ENCODE data around the gene METTL15.
"Not testable (repeated sequence)": the region's sequence is repeated elsewhere in the genome, so short reads cannot be mapped to it uniquely, and the experiment has no call there.

The METTL15 gene

GRCh38 chr11:28323621-28324020, 215.4 kb downstream of the METTL15 start:
- TF ChIP-seq PKNOX1 (IDR thresholded peaks at IDR 0.05) = 0 out of 2 replicates have a peak, but pooled peaks have one; percentile 17
- TF ChIP-seq LEF1 (IDR thresholded peaks at IDR 0.05; ENCODE audit: borderline replicate concordance) = no peak
- DNase-seq (ENCODE audit: extremely low spot score) = no peak
- ChIA-PET POLR2A (no interaction called here), CTCF (no interaction called here)

GRCh38 chr11:28332393-28332792, 224.2 kb downstream of the METTL15 start:
- CTCF ChIA-PET; POLR2A ChIA-PET; DNase-seq (ENCODE audit: extremely low spot score): not testable (repeated sequence)

DNA sequence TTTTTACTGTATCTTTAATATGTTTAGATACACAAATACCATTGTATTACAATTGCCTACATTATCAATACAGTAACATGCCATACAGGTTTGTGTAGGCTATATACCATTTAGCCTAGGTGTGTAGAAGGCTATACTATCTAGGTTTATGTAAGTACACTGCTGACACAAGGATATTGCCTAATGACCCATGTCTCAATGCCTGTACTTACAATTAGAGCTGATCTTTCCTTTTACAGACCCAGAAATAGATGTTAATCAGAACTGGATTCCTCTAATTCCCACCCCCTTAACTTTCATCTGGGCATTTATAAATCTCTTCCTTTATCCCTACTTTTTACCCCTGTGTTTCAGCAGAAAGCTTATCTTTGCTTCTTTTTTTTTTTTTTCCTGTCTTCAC, 229.5 kb downstream of the METTL15 start:
- POLR2A ChIA-PET = no interaction called here
- DNase-seq (ENCODE audit: extremely low spot score) = no peak
- CTCF ChIA-PET = no interaction called here
- TF ChIP-seq LEF1 (IDR thresholded peaks at IDR 0.05; ENCODE audit: borderline replicate concordance) (no peak), ARNT (IDR thresholded peaks at IDR 0.05) (no peak), ELF4 (IDR thresholded peaks at IDR 0.05) (no peak), CTBP1 (IDR thresholded peaks at IDR 0.05; ENCODE audit: borderline replicate concordance) (no peak), HDGF (IDR thresholded peaks at IDR 0.05; ENCODE audit: borderline replicate concordance) (no peak), ZNF384 (IDR thresholded peaks at IDR 0.05) (no peak), FOXK2 (IDR thresholded peaks at IDR 0.05) (no peak), FOXM1 (IDR thresholded peaks at IDR 0.05; ENCODE audit: borderline replicate concordance) (no peak), L3MBTL2 (conservative IDR thresholded peaks at IDR 0.05) (no peak), SP1 (IDR thresholded peaks at IDR 0.05) (no peak), BHLHE40 (IDR thresholded peaks at IDR 0.05; ENCODE audit: borderline replicate concordance) (no peak), FOXA1 (IDR thresholded peaks at IDR 0.05) (no peak), TARDBP (IDR thresholded peaks at IDR 0.05) (no peak), NFRKB (IDR thresholded peaks at IDR 0.05) (no peak), SUZ12 (IDR thresholded peaks at IDR 0.05) (no peak), PKNOX1 (IDR thresholded peaks at IDR 0.05) (no peak)

DNA sequence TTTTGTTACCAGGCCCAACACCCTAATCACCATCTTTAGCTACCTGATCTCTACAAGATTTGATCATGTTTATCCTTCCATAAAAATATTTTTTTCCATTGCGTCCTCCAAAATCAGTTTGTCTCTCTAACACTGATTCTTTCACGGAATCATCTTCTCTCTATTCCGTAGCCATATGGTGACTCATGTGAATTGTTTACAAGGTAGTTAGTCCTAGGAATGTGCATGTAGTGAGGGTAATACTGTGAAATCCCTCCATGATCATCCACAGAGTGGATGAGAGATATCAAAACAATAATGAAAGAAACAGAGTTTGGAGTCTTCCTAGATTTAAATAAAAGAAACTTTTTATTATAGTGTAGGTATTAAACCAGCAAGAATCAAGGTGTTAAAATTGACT, 230.2 kb downstream of the METTL15 start:
- ChIA-PET POLR2A (no interaction called here), CTCF (no interaction called here)
- DNase-seq (ENCODE audit: extremely low spot score) = no peak
- TF ChIP-seq LEF1 (IDR thresholded peaks at IDR 0.05; ENCODE audit: borderline replicate concordance) (no peak), L3MBTL2 (conservative IDR thresholded peaks at IDR 0.05) (no peak), HDGF (IDR thresholded peaks at IDR 0.05; ENCODE audit: borderline replicate concordance) (no peak), NFRKB (IDR thresholded peaks at IDR 0.05) (no peak), PKNOX1 (IDR thresholded peaks at IDR 0.05) (no peak), FOXM1 (IDR thresholded peaks at IDR 0.05; ENCODE audit: borderline replicate concordance) (no peak), ZNF384 (IDR thresholded peaks at IDR 0.05) (no peak), ARNT (IDR thresholded peaks at IDR 0.05) (no peak), BHLHE40 (IDR thresholded peaks at IDR 0.05; ENCODE audit: borderline replicate concordance) (no peak), TARDBP (IDR thresholded peaks at IDR 0.05) (no peak), ELF4 (IDR thresholded peaks at IDR 0.05) (no peak), FOXA1 (IDR thresholded peaks at IDR 0.05) (no peak), FOXK2 (IDR thresholded peaks at IDR 0.05) (no peak), SUZ12 (IDR thresholded peaks at IDR 0.05) (no peak), SP1 (IDR thresholded peaks at IDR 0.05) (no peak), CTBP1 (IDR thresholded peaks at IDR 0.05; ENCODE audit: borderline replicate concordance) (no peak)

GRCh38 chr11:28339488-28339887, 231.3 kb downstream of the METTL15 start:
- CTCF ChIA-PET = no interaction called here
- no peak for DNase-seq (ENCODE audit: extremely low spot score)
- TF ChIP-seq FOXM1 (IDR thresholded peaks at IDR 0.05; ENCODE audit: borderline replicate concordance) (no peak), LEF1 (IDR thresholded peaks at IDR 0.05; ENCODE audit: borderline replicate concordance) (no peak), TARDBP (IDR thresholded peaks at IDR 0.05) (no peak), ARNT (IDR thresholded peaks at IDR 0.05) (no peak), FOXK2 (IDR thresholded peaks at IDR 0.05) (no peak), SP1 (IDR thresholded peaks at IDR 0.05) (no peak), ZNF384 (IDR thresholded peaks at IDR 0.05) (no peak), NFRKB (IDR thresholded peaks at IDR 0.05) (no peak), HDGF (IDR thresholded peaks at IDR 0.05; ENCODE audit: borderline replicate concordance) (no peak)
- POLR2A ChIA-PET = no interaction called here

DNA sequence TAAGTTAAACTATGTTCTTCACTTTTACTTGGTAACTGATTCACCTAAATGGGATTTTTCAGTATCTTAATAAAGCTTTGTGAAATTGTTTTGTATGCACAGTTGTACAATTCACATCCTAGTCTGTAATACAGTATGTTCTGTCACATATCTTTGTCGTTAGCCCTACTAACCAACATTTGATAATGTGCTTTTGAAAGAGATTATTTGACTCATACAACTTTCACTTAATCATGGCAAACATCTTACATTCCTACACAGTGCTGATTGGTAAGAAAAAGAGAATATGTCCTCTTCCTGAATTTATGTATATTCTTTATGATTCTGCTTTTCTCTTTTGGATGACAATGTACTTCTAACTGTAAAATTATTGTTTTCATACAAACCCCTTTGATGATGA, 234.5 kb downstream of the METTL15 start:
- DNase-seq (ENCODE audit: extremely low spot score) = no peak
- POLR2A ChIA-PET = no interaction called here
- TF ChIP-seq LEF1 (IDR thresholded peaks at IDR 0.05; ENCODE audit: borderline replicate concordance) (no peak), SUZ12 (IDR thresholded peaks at IDR 0.05) (no peak), ARNT (IDR thresholded peaks at IDR 0.05) (no peak), FOXA1 (IDR thresholded peaks at IDR 0.05) (no peak), SP1 (IDR thresholded peaks at IDR 0.05) (no peak), NFRKB (IDR thresholded peaks at IDR 0.05) (no peak), ZNF384 (IDR thresholded peaks at IDR 0.05) (no peak), PKNOX1 (IDR thresholded peaks at IDR 0.05) (no peak), HDGF (IDR thresholded peaks at IDR 0.05; ENCODE audit: borderline replicate concordance) (no peak), FOXK2 (IDR thresholded peaks at IDR 0.05) (no peak), BHLHE40 (IDR thresholded peaks at IDR 0.05; ENCODE audit: borderline replicate concordance) (no peak), ELF4 (IDR thresholded peaks at IDR 0.05) (no peak), L3MBTL2 (conservative IDR thresholded peaks at IDR 0.05) (no peak), TARDBP (IDR thresholded peaks at IDR 0.05) (no peak), FOXM1 (IDR thresholded peaks at IDR 0.05; ENCODE audit: borderline replicate concordance) (no peak), CTBP1 (IDR thresholded peaks at IDR 0.05; ENCODE audit: borderline replicate concordance) (no peak)
- CTCF ChIA-PET = no interaction called here
